Measurements from ENCODE around the gene REPIN1.

Gene REPIN1

DNA sequence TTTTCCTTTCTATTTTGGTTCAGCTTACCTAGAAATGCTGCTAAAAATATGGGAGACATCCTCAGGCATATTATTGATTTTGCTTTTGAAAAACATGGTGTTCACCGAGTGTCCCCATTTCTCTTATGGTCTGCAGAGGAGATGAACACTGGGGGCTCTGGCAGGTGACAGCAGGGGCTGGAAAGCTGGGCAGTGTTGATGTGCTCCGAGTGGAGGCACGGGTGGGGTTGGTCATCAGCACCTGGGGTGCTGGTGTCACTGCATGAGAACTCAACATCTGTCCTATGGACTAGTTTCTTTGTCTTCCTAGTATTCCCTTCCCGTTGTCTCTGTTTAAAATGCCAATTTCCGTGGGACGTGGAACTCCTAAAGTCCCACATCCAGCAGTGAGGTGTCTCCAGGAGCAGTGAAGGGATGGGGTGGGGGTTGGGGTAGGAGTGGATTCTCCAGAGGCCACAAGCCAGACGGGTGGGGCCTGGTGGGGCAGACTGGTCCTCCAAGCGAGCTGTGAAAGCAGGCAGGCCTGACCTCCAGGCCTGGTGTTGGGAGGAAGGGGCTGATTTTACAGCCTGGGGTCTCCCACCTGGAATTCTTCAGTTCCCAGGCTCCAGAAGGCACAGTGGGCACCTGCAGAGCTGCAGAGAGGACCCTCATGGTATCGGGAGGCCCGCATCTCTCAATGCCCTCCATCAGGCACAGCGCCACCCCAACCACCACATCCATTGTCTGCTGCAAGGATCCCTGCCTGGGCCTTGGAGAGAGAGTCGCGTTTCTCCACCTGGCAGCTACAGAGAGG lies 35.0 kb downstream of the REPIN1 start:
- DNase-seq (peak; percentile 56), ATAC-seq (ENCODE audit: insufficient read depth, low read depth) (no peak)
- H3K27me3 ChIP-seq (ENCODE audit: insufficient read depth, low read length, poor library complexity): no peaks in the 10 kb centered on the region
- peak overlapping the region; percentile 99 for H3K9ac ChIP-seq (ENCODE audit: low read depth, low read length)
- H4K20me1 ChIP-seq (ENCODE audit: insufficient read depth, low read length): no peaks in the 10 kb centered on the region
- H3K4me2 ChIP-seq (ENCODE audit: insufficient read depth, low read length): peak overlapping the region; percentile 85
- peaks cover 56% of the 10 kb centered on the region for H3K79me2 ChIP-seq (ENCODE audit: insufficient read depth, low read length)
- peaks cover 50% of the 10 kb centered on the region for H3K4me1 ChIP-seq (ENCODE audit: insufficient read depth, low read length)
- H3K4me3 ChIP-seq (ENCODE audit: low read depth in 1 of 2, low read length in 2 of 2): peak overlapping the region in 1 of 2 experiments; percentile 75; a peak in 2 of 4 replicates
- TF ChIP-seq CTCF (IDR thresholded peaks at IDR 0.05; ENCODE audit: borderline replicate concordance, extremely low read depth, low read length, poor library complexity, severe bottlenecking) (no peak), EZH2 (IDR thresholded peaks at IDR 0.05; ENCODE audit: borderline replicate concordance, low read depth, low read length, severe bottlenecking) (no peak)
- peak overlapping the region; percentile 72; the same call in 1 of the 2 replicates for H2AFZ ChIP-seq (ENCODE audit: low read depth, low read length)
- H3K36me3 ChIP-seq (ENCODE audit: insufficient read depth, low read length): peaks cover 24% of the 10 kb centered on the region
- no peaks in the 10 kb centered on the region for H3K9me3 ChIP-seq (ENCODE audit: insufficient read depth, low read length, severe bottlenecking)
- H3K27ac ChIP-seq (ENCODE audit: low read length): peak overlapping the region; percentile 95

DNA sequence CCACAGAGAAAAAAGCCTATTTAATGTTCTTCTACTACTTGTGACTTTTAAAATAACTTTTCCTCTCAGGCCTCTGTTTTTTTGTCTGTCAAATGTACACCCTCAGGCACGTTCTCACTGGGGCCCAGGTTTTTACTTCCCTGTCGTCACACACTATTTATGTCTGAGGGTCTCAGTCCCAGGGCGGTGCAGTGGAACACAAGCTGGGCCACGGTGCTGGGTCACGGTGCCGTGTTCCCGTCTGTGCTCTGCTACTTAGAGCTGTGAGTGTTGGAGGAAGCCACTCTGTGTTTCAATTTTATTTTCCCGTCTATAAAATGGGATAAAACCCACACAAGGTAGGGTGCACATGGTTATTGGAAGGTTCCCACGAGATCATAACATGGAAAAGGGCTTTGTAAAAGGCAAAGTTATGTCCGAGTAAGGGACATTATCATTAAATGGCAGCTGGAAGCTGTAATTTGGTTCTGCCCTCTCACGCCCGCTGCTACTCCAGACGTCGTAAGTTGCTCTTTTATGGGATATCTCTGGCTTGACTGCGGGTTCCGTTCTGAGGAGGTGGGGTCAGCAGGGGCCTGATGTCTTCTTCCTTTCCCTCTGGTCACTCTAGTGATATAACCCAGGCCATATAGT lies 35.7 kb downstream of the REPIN1 start:
- no peaks in the 10 kb centered on the region for H3K27me3 ChIP-seq (ENCODE audit: insufficient read depth, low read length, poor library complexity)
- TF ChIP-seq CTCF (IDR thresholded peaks at IDR 0.05; ENCODE audit: borderline replicate concordance, extremely low read depth, low read length, poor library complexity, severe bottlenecking): no peak
- TF ChIP-seq EZH2 (IDR thresholded peaks at IDR 0.05; ENCODE audit: borderline replicate concordance, low read depth, low read length, severe bottlenecking): no peak
- H3K79me2 ChIP-seq (ENCODE audit: insufficient read depth, low read length): peaks cover 62% of the 10 kb centered on the region
- peak; percentile 41 for DNase-seq
- no peaks in the 10 kb centered on the region for H4K20me1 ChIP-seq (ENCODE audit: insufficient read depth, low read length)
- peak overlapping the region; percentile 75 to 83 for H3K4me3 ChIP-seq (ENCODE audit: low read depth in 1 of 2, low read length in 2 of 2)
- peak overlapping the region; percentile 99 for H3K9ac ChIP-seq (ENCODE audit: low read depth, low read length)
- peak overlapping the region; percentile 95 for H3K27ac ChIP-seq (ENCODE audit: low read length)
- no peak for ATAC-seq (ENCODE audit: insufficient read depth, low read depth)
- H3K36me3 ChIP-seq (ENCODE audit: insufficient read depth, low read length): peaks cover 24% of the 10 kb centered on the region
- H3K9me3 ChIP-seq (ENCODE audit: insufficient read depth, low read length, severe bottlenecking): no peaks in the 10 kb centered on the region
- peak overlapping the region; percentile 85 for H3K4me2 ChIP-seq (ENCODE audit: insufficient read depth, low read length)
- peak overlapping the region; percentile 72 for H2AFZ ChIP-seq (ENCODE audit: low read depth, low read length)
- peaks cover 57% of the 10 kb centered on the region for H3K4me1 ChIP-seq (ENCODE audit: insufficient read depth, low read length)

DNA sequence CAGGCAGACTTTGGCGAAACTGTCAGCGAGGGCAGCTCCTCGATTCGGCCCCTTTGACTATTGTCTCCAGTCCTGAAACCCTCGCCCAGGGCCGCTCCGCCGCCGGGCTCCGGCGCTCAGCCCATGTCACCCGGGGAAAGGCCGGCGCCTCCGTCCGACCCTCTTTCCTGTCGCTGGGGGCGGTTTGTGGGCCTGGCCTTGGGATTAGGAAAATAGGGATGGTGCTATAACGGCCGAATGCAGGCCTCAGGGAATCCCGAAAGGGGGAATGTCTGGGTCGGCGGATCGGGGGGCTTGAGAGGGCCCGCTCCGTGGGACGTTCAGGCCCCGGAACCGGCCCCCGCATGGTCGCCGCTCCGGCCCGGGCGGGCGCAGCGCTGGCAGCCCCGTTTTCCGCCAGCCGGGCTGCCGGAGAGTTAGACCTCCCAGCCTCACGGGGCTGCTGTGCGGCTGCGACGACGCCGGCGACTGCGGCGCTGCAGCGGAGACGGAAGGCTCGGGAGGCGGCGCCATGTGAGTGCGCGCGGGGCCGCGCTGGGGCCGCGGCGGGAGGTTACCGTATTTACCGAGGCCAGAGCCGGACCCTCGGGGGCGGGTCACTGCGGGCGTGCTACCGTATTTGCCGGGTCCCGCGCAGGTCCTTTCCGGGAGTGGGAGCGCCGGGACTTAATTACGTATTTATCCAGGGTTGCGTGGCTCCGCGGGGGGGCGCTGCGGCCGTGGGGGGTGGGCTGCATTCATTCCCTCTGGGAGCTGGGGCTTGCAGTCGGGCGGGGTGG lies 36.4 kb downstream of the REPIN1 start:
- peak; percentile 86 for DNase-seq
- no peaks in the 10 kb centered on the region for H3K9me3 ChIP-seq (ENCODE audit: insufficient read depth, low read length, severe bottlenecking)
- H3K36me3 ChIP-seq (ENCODE audit: insufficient read depth, low read length): peaks cover 26% of the 10 kb centered on the region
- H3K79me2 ChIP-seq (ENCODE audit: insufficient read depth, low read length): peaks cover 69% of the 10 kb centered on the region
- H3K27me3 ChIP-seq (ENCODE audit: insufficient read depth, low read length, poor library complexity): no peaks in the 10 kb centered on the region
- H3K4me3 ChIP-seq (ENCODE audit: low read depth in 1 of 2, low read length in 2 of 2): peak overlapping the region; percentile 75 to 83
- H4K20me1 ChIP-seq (ENCODE audit: insufficient read depth, low read length): no peaks in the 10 kb centered on the region
- H3K27ac ChIP-seq (ENCODE audit: low read length): peak overlapping the region; percentile 95
- peaks cover 59% of the 10 kb centered on the region for H3K4me1 ChIP-seq (ENCODE audit: insufficient read depth, low read length)
- H3K4me2 ChIP-seq (ENCODE audit: insufficient read depth, low read length): peak overlapping the region; percentile 85
- TF ChIP-seq CTCF (IDR thresholded peaks at IDR 0.05; ENCODE audit: borderline replicate concordance, extremely low read depth, low read length, poor library complexity, severe bottlenecking) (peak; percentile 66), EZH2 (IDR thresholded peaks at IDR 0.05; ENCODE audit: borderline replicate concordance, low read depth, low read length, severe bottlenecking) (no peak)
- peak; percentile 64 for ATAC-seq (ENCODE audit: insufficient read depth, low read depth)
- H2AFZ ChIP-seq (ENCODE audit: low read depth, low read length): peak overlapping the region; percentile 72
- peak overlapping the region; percentile 99 for H3K9ac ChIP-seq (ENCODE audit: low read depth, low read length)

Measured in DND-41 (cell line).